Skeletal muscle tissue (tissue), 4 donors: ENCODE measurements around the gene CLDN9. TPM values are rescaled to one million over a fixed set of nuclear protein-coding genes. Genes with fewer than 3 reads are reported as not detected.

ENCODE experiments used
- H3K27ac ChIP-seq: one replicate; pipeline ENCODE4 v1.7.0; 2013; ENCODE audit warnings: mild to moderate bottlenecking, low read depth, low read length, inconsistent platforms
- H3K27me3 ChIP-seq, 3 donors: one replicate each; pipeline ENCODE4 v1.7.0; 2013; ENCODE audit warnings: low read length in 3 of 3; ENCODE audit not compliant: control insufficient read depth in 3 of 3, insufficient read depth in 3 of 3
- H3K36me3 ChIP-seq, 3 donors: one replicate each; pipeline ENCODE4 v1.7.0; 2013; ENCODE audit warnings: low read length in 3 of 3; ENCODE audit not compliant: control insufficient read depth in 3 of 3, insufficient read depth in 3 of 3
- H3K4me1 ChIP-seq, 3 donors: one replicate each; pipeline ENCODE4 v1.7.0; 2013; ENCODE audit warnings: low read length in 3 of 3, mild to moderate bottlenecking in 3 of 3; ENCODE audit not compliant: control insufficient read depth in 3 of 3, insufficient read depth in 3 of 3
- H3K4me3 ChIP-seq, 3 donors: one replicate each; pipeline ENCODE4 v1.7.0; 2013; ENCODE audit warnings: low read length in 3 of 3
- H3K9ac ChIP-seq, 3 donors: one replicate each; pipeline ENCODE4 v1.7.0; 2013; ENCODE audit warnings: low read length in 3 of 3, mild to moderate bottlenecking in 3 of 3, moderate library complexity in 2 of 3, low read depth in 1 of 3
- H3K9me3 ChIP-seq, 3 donors: one replicate each; pipeline ENCODE4 v1.7.0; 2013; ENCODE audit warnings: low read length in 3 of 3; ENCODE audit not compliant: control insufficient read depth in 3 of 3
- total RNA-seq: library from RNA; depleted of rRNA; stranded (reverse); fragments of >200 nt; gene quantifications from one replicate; pipeline ENCODE4 v1.2.3, GENCODE V29; 2014
- donor health status: Osteomylitis.

Gene CLDN9
- total RNA-seq, 1 donor from 2014 or later: not detected

- Histone ChIP-seq H3K27me3 (peaks cover 52 to 77% (median 68%) of the 10 kb centered on the region in 3 donors), H3K27ac (no peak overlapping the region), H3K9ac (no peak overlapping the region), H3K9me3 (no peaks in the 10 kb centered on the region), H3K4me3 (no peak overlapping the region), H3K4me1 (no peaks in the 10 kb centered on the region), H3K36me3 (no peaks in the 10 kb centered on the region)
Observed at GRCh38 chr16:3038896-3039295, 26.2 kb downstream of the CLDN9 start.

GRCh38 chr16:3042376-3042775, 29.7 kb downstream of the CLDN9 start:
- H3K27me3 ChIP-seq: peaks cover 48 to 83% (median 71%) of the 10 kb centered on the region in 3 donors
- peaks cover 5 to 7% (median 6%) of the 10 kb centered on the region in 3 donors for H3K4me1 ChIP-seq
- H3K4me3 ChIP-seq: no peak overlapping the region
- no peaks in the 10 kb centered on the region for H3K36me3 ChIP-seq
- no peaks in the 10 kb centered on the region for H3K9me3 ChIP-seq
- H3K9ac ChIP-seq: no peak overlapping the region
- no peak overlapping the region for H3K27ac ChIP-seq

- peaks cover 5 to 7% (median 6%) of the 10 kb centered on the region in 3 donors for H3K4me1 ChIP-seq
- no peak overlapping the region for H3K27ac ChIP-seq
- no peak overlapping the region for H3K9ac ChIP-seq
- peaks cover 51 to 80% (median 72%) of the 10 kb centered on the region in 3 donors for H3K27me3 ChIP-seq
- no peaks in the 10 kb centered on the region for H3K9me3 ChIP-seq
- no peak overlapping the region for H3K4me3 ChIP-seq
- no peaks in the 10 kb centered on the region for H3K36me3 ChIP-seq
Observed at GRCh38 chr16:3044708-3045107, 32.0 kb downstream of the CLDN9 start.

- Histone ChIP-seq H3K4me1 (peaks cover 5 to 7% (median 6%) of the 10 kb centered on the region in 3 donors), H3K27ac (no peak within 1 kb of the TSS), H3K9ac (peak within 1 kb of the TSS in 1 of 3 donors; percentile 3), H3K9me3 (no peaks in the 10 kb centered on the region), H3K36me3 (no peaks in the 10 kb centered on the region), H3K27me3 (peaks cover 57 to 79% (median 74%) of the 10 kb centered on the region in 3 donors), H3K4me3 (peak within 1 kb of the TSS in 2 of 3 donors; percentile 49 to 56)
Observed at GRCh38 chr16:3045758-3046640, 33.3 kb downstream of the CLDN9 start, which contains the start of gene MMP25. Gene MMP25 (plus strand): TSS chr16:3046561. CDS start chr16:3046918, 357 bp downstream.

- no peak overlapping the region for H3K27ac ChIP-seq
- H3K4me3 ChIP-seq: peak overlapping the region in 1 of 3 donors; percentile 49
- H3K27me3 ChIP-seq: peaks cover 57 to 78% (median 75%) of the 10 kb centered on the region in 3 donors
- H3K9ac ChIP-seq: no peak overlapping the region
- no peaks in the 10 kb centered on the region for H3K9me3 ChIP-seq
- H3K36me3 ChIP-seq: no peaks in the 10 kb centered on the region
- peaks cover 5 to 7% (median 6%) of the 10 kb centered on the region in 3 donors for H3K4me1 ChIP-seq
Observed at GRCh38 chr16:3046641-3047386, 34.1 kb downstream of the CLDN9 start.

- Histone ChIP-seq H3K36me3 (no peaks in the 10 kb centered on the region), H3K27ac (no peak overlapping the region), H3K4me1 (peaks cover 5 to 7% (median 6%) of the 10 kb centered on the region in 3 donors), H3K4me3 (no peak overlapping the region), H3K9ac (no peak overlapping the region), H3K27me3 (peaks cover 54 to 77% (median 74%) of the 10 kb centered on the region in 3 donors), H3K9me3 (no peaks in the 10 kb centered on the region)
Observed at GRCh38 chr16:3047387-3047720, 34.6 kb downstream of the CLDN9 start.

GRCh38 chr16:3049921-3050481, 37.3 kb downstream of the CLDN9 start:
- Histone ChIP-seq H3K27ac (no peak overlapping the region), H3K9me3 (no peaks in the 10 kb centered on the region), H3K27me3 (peaks cover 37 to 54% (median 48%) of the 10 kb centered on the region in 3 donors), H3K36me3 (peaks cover 0 to 5% (median 3%) of the 10 kb centered on the region in 3 donors), H3K9ac (no peak overlapping the region), H3K4me1 (peaks cover 5 to 7% (median 6%) of the 10 kb centered on the region in 3 donors), H3K4me3 (no peak overlapping the region)

GRCh38 chr16:3050487-3050886, 37.8 kb downstream of the CLDN9 start:
- no peak overlapping the region for H3K4me3 ChIP-seq
- H3K27me3 ChIP-seq: peaks cover 34 to 51% (median 44%) of the 10 kb centered on the region in 3 donors
- H3K9me3 ChIP-seq: no peaks in the 10 kb centered on the region
- no peak overlapping the region for H3K27ac ChIP-seq
- H3K36me3 ChIP-seq: peaks cover 0 to 5% (median 4%) of the 10 kb centered on the region in 3 donors
- peaks cover 5 to 7% (median 6%) of the 10 kb centered on the region in 3 donors for H3K4me1 ChIP-seq
- no peak overlapping the region for H3K9ac ChIP-seq

- H3K4me1 ChIP-seq: peaks cover 2 to 4% (median 3%) of the 10 kb centered on the region in 3 donors
- H3K36me3 ChIP-seq: peaks cover 0 to 5% (median 4%) of the 10 kb centered on the region in 3 donors
- H3K4me3 ChIP-seq: no peak overlapping the region
- no peak overlapping the region for H3K27ac ChIP-seq
- no peak overlapping the region for H3K9ac ChIP-seq
- peaks cover 34 to 48% (median 40%) of the 10 kb centered on the region in 3 donors for H3K27me3 ChIP-seq
- no peaks in the 10 kb centered on the region for H3K9me3 ChIP-seq
Observed at GRCh38 chr16:3051009-3051408, 38.3 kb downstream of the CLDN9 start.
